ENCODE results near the gene PGLYRP2. TPM values are rescaled to one million over a fixed set of nuclear protein-coding genes. Genes with fewer than 3 reads are reported as not detected.

The PGLYRP2 gene
- total RNA-seq, 6 experiments from 2014 or later = not detected

DNA sequence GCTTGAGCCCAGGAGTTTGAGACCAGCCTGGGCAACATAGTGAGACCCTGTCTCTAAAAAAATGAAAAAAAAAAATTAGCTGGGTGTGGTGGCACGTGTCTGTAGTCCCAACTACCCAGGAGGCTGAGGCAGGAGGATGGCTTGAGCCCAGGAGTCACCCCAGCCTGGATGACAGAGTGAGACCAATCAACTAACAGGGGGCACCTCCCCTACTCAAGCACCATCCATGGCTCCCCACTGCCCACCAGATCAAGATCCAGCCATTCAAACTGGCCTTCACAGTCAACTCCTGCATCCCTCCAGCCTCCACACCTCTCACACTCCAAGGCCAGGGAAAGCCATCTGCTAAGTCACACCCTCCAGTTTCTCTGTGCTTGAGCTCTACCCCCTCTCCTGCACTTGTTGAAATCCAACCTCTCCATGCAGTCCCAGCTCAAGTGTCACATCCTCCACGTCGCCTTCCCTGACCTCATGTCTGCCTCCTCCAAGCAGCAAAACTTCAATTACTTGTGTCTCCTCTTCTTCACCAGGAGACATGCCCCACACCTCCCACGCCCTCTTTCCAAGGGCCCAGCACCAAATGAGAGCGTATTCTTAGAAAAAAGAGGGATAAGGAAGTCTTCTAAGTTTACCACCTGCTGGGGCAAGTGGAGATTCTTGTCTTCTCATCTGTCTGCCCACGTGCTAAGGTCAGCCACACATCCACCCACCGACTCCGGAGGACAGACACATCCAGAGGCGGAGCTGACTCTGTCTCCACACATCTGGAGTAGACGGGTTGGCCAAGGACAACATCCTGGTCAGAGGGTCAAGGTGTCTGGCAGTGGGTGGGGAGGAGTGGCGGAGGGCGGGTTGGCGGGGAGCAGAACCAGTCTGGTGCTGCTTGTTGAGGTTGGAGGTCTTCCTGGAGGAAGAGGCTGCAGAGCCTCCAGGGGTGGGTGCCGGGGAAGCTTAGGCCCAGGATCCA, 28.1 kb upstream of the PGLYRP2 start:
- no peak overlapping the region for H3K27ac Mint-ChIP-seq
- no peak overlapping the region for H3K4me3 Mint-ChIP-seq
- TF ChIP-seq, protein P1, sequence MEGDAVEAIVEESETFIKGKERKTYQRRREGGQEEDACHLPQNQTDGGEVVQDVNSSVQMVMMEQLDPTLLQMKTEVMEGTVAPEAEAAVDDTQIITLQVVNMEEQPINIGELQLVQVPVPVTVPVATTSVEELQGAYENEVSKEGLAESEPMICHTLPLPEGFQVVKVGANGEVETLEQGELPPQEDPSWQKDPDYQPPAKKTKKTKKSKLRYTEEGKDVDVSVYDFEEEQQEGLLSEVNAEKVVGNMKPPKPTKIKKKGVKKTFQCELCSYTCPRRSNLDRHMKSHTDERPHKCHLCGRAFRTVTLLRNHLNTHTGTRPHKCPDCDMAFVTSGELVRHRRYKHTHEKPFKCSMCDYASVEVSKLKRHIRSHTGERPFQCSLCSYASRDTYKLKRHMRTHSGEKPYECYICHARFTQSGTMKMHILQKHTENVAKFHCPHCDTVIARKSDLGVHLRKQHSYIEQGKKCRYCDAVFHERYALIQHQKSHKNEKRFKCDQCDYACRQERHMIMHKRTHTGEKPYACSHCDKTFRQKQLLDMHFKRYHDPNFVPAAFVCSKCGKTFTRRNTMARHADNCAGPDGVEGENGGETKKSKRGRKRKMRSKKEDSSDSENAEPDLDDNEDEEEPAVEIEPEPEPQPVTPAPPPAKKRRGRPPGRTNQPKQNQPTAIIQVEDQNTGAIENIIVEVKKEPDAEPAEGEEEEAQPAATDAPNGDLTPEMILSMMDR (IDR thresholded peaks at IDR 0.05) = no peak
- no peaks in the 10 kb centered on the region for H3K9me3 Mint-ChIP-seq
- H3K27me3 Mint-ChIP-seq (ENCODE audit: insufficient read depth) = peaks cover 32% of the 10 kb centered on the region
- H3K36me3 Mint-ChIP-seq (ENCODE audit: low read depth) = no peaks in the 10 kb centered on the region
- DNase-seq = no peak
- no peaks in the 10 kb centered on the region for H3K4me1 Mint-ChIP-seq (ENCODE audit: low read depth)

DNA sequence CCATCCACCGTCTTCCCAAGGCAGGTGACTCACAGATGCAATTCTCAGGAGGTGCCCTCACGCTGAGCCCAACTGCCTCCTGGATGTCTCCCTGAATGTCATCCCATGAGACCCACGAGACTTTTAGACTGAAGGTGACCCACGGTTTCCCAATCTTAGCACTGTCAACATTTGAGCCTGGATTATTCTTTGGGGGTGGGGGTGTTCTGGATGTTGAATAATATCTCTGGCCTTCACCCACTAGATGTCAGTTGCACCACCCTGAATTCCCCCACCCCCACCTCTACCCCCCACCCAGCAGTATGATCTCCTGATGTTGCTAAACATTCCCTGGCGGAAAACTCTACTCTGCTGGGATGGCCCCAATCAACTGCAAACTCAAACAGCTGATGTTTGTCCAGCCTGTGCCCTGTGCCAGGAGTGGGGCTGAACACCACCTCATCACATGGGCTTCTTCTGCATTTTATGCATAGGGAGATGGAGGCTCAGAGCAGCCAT, 26.8 kb upstream of the PGLYRP2 start:
- H3K27me3 Mint-ChIP-seq (ENCODE audit: insufficient read depth) = peaks cover 28% of the 10 kb centered on the region
- no peaks in the 10 kb centered on the region for H3K9me3 Mint-ChIP-seq
- H3K4me1 Mint-ChIP-seq (ENCODE audit: low read depth) = no peaks in the 10 kb centered on the region
- no peak overlapping the region for H3K4me3 Mint-ChIP-seq
- no peaks in the 10 kb centered on the region for H3K36me3 Mint-ChIP-seq (ENCODE audit: low read depth)
- H3K27ac Mint-ChIP-seq = no peak overlapping the region
- TF ChIP-seq, protein P1 (IDR thresholded peaks at IDR 0.05) = no peak
- no peak for DNase-seq

DNA sequence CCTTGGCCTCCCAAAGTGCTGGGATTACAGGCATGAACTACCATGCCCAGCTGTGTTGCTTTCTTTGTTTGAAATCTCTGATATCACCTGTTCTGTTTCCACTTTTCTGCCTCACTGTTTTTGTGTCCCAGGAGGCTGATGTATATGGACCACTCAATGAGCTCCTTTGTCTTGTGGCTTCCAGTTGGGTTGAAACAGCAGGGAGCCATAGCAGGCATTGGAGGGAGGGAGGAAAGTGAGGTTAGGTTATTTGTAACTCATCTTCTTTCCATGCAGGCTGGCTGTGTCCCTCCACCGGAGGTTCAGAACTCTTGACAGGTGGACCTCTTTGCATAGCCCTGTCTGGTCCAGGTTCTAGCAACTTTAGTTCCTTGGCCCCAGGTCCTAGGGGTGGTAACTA, 23.0 kb upstream of the PGLYRP2 start:
- no peaks in the 10 kb centered on the region for H3K4me1 Mint-ChIP-seq (ENCODE audit: low read depth)
- DNase-seq = no peak
- H3K4me3 Mint-ChIP-seq = no peak overlapping the region
- no peaks in the 10 kb centered on the region for H3K9me3 Mint-ChIP-seq
- H3K36me3 Mint-ChIP-seq (ENCODE audit: low read depth) = no peaks in the 10 kb centered on the region
- H3K27me3 Mint-ChIP-seq (ENCODE audit: insufficient read depth) = peaks cover 18% of the 10 kb centered on the region
- TF ChIP-seq, protein P1 (IDR thresholded peaks at IDR 0.05) = no peak
- no peak overlapping the region for H3K27ac Mint-ChIP-seq

DNA sequence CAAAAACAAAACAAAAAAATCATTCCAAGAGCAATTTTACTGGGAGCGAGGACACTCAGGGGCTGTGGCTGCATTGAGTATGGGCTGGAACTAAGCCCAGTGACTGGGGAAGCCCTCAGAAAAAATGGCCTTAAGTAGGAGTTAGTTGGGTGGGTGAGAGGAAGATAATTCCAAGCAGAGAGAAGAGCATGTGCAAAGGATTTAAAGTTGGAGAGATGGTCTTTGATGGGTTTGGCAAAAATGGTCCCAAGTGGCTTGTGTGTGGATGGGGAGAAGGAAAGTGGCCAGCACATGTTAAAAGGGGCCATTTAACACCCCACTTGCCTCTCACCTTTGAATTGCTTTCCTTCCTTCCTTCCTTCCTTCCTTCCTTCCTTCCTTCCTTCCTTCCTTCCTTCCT, 22.3 kb upstream of the PGLYRP2 start:
- Mint-ChIP-seq H3K4me1 (ENCODE audit: low read depth) (no peaks in the 10 kb centered on the region), H3K27ac (no peak overlapping the region), H3K4me3 (no peak overlapping the region), H3K9me3 (no peaks in the 10 kb centered on the region), H3K27me3 (ENCODE audit: insufficient read depth) (peaks cover 16% of the 10 kb centered on the region), H3K36me3 (ENCODE audit: low read depth) (no peaks in the 10 kb centered on the region)
- TF ChIP-seq, protein P1 (IDR thresholded peaks at IDR 0.05) = no peak
- DNase-seq = no peak

DNA sequence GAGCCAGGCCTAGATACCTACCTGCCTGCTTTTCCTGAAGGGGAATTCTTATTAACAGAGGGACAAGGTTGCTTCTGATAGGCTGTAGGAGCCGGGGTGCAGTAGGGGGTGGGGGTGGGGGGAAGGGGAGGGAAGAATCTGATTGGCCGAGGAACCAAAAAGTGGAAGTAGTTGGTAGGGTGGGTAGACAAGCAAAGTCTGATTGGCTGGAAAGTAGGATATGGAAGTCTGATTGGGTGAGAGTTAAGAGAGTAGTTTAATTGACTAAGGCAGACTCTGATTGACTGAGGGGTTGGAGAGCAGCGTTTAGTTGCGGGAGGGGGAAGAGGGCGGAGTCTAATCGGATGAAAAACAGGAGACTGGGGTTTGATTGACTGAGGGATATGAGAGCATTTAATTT, 19.6 kb upstream of the PGLYRP2 start:
- TF ChIP-seq, protein P1 (IDR thresholded peaks at IDR 0.05) = no peak

More for the DNA sequence above, 19.6 kb upstream of the PGLYRP2 start:
- Mint-ChIP-seq H3K27me3 (ENCODE audit: insufficient read depth) (peaks cover 9% of the 10 kb centered on the region), H3K27ac (no peak overlapping the region), H3K36me3 (ENCODE audit: low read depth) (no peaks in the 10 kb centered on the region), H3K9me3 (no peaks in the 10 kb centered on the region), H3K4me1 (ENCODE audit: low read depth) (no peaks in the 10 kb centered on the region), H3K4me3 (no peak overlapping the region)
- DNase-seq = no peak
